OCI-LY1 (cell line): Measurements from ENCODE around the gene ATP11C.

Experiments
- H2AFZ ChIP-seq: fragments of 200-600 bp; sonication (generic), shearing (Covaris generic); 2 replicates; pipeline ENCODE4 v1.6.0; 2014; ENCODE audit warnings: antibody characterized with exemption, mild to moderate bottlenecking, low read length
- H3F3A ChIP-seq: fragments of 200-600 bp; sonication (generic), shearing (Covaris generic); 2 replicates; pipeline ENCODE4 v1.6.0; 2014; ENCODE audit warnings: mild to moderate bottlenecking, antibody characterized with exemption, low read length, moderate library complexity; ENCODE audit not compliant: insufficient read depth
- H3K27ac ChIP-seq: fragments of 200-600 bp; sonication (generic); 2 replicates; pipeline ENCODE4 v1.5.1; 2014; ENCODE audit warnings: low read length, mixed run types, mild to moderate bottlenecking, low read depth; ENCODE audit not compliant: poor library complexity, severe bottlenecking
- H3K27me3 ChIP-seq: fragments of 200-600 bp; sonication (generic); 2 replicates; pipeline ENCODE4 v1.6.0; 2014; ENCODE audit warnings: antibody characterized with exemption, mild to moderate bottlenecking, low read length, moderate library complexity; ENCODE audit not compliant: insufficient read depth
- H3K36me3 ChIP-seq: fragments of 200-600 bp; sonication (generic); 2 replicates; pipeline ENCODE4 v1.6.1; 2014; ENCODE audit warnings: mild to moderate bottlenecking, antibody characterized with exemption, low read length, moderate library complexity, mixed read lengths; ENCODE audit not compliant: insufficient read depth
- H3K4me1 ChIP-seq: fragments of 200-600 bp; sonication (generic); 2 replicates; pipeline ENCODE4 v1.5.1; 2014; ENCODE audit warnings: mild to moderate bottlenecking, low read length, moderate library complexity; ENCODE audit not compliant: insufficient read depth, severe bottlenecking
- H3K4me2 ChIP-seq: fragments of 200-600 bp; sonication (generic), shearing (Covaris generic); 2 replicates; pipeline ENCODE4 v1.6.1; 2014; ENCODE audit warnings: low read length
- H3K4me3 ChIP-seq: fragments of 200-600 bp; sonication (generic); 2 replicates; pipeline ENCODE4 v1.5.1; 2014; ENCODE audit warnings: low read length, low read depth, mild to moderate bottlenecking, mixed read lengths; ENCODE audit not compliant: poor library complexity, severe bottlenecking
- H3K79me2 ChIP-seq: fragments of 200-600 bp; shearing (Covaris generic); 2 replicates; pipeline ENCODE4 v1.6.1; 2016; ENCODE audit warnings: mixed run types, low read length, mixed read lengths; ENCODE audit not compliant: insufficient read depth
- H3K9ac ChIP-seq: fragments of 200-600 bp; sonication (generic), shearing (Covaris generic); 2 replicates; pipeline ENCODE4 v1.6.1; 2014; ENCODE audit warnings: mild to moderate bottlenecking, low read length, mixed read lengths
- H3K9me2 ChIP-seq: fragments of 200-600 bp; sonication (generic), shearing (Covaris generic); 2 replicates; pipeline ENCODE4 v1.6.1; 2014; ENCODE audit warnings: low read depth, mild to moderate bottlenecking, low read length, mixed read lengths
- H3K9me3 ChIP-seq: fragments of 200-600 bp; shearing (Covaris generic); 2 replicates; pipeline ENCODE4 v1.6.1; 2014; ENCODE audit warnings: low read length, mixed read lengths
- H4K20me1 ChIP-seq: fragments of 200-600 bp; sonication (generic), shearing (Covaris generic); 2 replicates; pipeline ENCODE4 v1.6.0; 2016; ENCODE audit warnings: mild to moderate bottlenecking, low read length; ENCODE audit not compliant: insufficient read depth
- EZH2 ChIP-seq: fragments of 200-600 bp; sonication (generic), shearing (Covaris generic); IDR thresholded peaks from 2 replicates; pipeline ENCODE4 v1.8.0; 2017; ENCODE audit warnings: borderline replicate concordance, mixed run types, mild to moderate bottlenecking, antibody characterized with exemption, low read length, moderate library complexity, mixed read lengths
- TF ChIP-seq, protein P1 (sequence below): fragments of 200-600 bp; sonication (generic), shearing (Covaris generic); IDR thresholded peaks from 2 replicates; pipeline ENCODE4 v1.5.1; 2017; ENCODE audit warnings: mild to moderate bottlenecking, antibody characterized with exemption, low read length, moderate library complexity, mixed read lengths

The ATP11C gene

DNA sequence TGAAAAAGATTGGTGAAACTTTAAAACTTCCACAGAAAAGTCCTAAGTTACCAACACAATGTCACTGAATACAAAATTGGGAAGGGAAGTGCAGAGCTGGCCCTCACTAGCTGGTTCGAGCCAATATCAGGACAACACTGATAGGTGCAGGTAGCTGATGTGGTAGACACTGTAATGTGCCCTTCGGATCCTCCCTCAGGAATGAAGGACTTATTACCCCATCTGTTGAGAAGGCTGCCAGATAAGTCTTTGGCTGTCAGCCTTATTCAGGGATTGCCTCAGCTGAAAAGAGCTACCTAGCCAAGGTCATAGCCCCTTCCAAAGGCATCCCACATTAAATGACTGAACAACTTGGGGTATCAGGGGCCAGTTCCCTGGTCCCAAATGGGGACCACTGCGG, 230.2 kb downstream of the ATP11C start:
- TF ChIP-seq, protein P1, sequence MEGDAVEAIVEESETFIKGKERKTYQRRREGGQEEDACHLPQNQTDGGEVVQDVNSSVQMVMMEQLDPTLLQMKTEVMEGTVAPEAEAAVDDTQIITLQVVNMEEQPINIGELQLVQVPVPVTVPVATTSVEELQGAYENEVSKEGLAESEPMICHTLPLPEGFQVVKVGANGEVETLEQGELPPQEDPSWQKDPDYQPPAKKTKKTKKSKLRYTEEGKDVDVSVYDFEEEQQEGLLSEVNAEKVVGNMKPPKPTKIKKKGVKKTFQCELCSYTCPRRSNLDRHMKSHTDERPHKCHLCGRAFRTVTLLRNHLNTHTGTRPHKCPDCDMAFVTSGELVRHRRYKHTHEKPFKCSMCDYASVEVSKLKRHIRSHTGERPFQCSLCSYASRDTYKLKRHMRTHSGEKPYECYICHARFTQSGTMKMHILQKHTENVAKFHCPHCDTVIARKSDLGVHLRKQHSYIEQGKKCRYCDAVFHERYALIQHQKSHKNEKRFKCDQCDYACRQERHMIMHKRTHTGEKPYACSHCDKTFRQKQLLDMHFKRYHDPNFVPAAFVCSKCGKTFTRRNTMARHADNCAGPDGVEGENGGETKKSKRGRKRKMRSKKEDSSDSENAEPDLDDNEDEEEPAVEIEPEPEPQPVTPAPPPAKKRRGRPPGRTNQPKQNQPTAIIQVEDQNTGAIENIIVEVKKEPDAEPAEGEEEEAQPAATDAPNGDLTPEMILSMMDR, result no peak
- no peak for TF ChIP-seq EZH2
- H3K9ac ChIP-seq, result no peak overlapping the region
- no peaks in the 10 kb centered on the region for H3K4me1 ChIP-seq
- H3K36me3 ChIP-seq, result no peaks in the 10 kb centered on the region
- H2AFZ ChIP-seq, result no peak overlapping the region
- no peak overlapping the region for H3K4me2 ChIP-seq
- no peaks in the 10 kb centered on the region for H3K79me2 ChIP-seq
- no peaks in the 10 kb centered on the region for H3K27me3 ChIP-seq
- H3F3A ChIP-seq, result no peaks in the 10 kb centered on the region
- no peaks in the 10 kb centered on the region for H3K9me2 ChIP-seq
- H3K9me3 ChIP-seq, result no peaks in the 10 kb centered on the region
- H3K4me3 ChIP-seq, result no peak overlapping the region
- no peaks in the 10 kb centered on the region for H4K20me1 ChIP-seq
- H3K27ac ChIP-seq, result no peak overlapping the region

- Histone ChIP-seq H3K9me3 (no peaks in the 10 kb centered on the region), H3K4me3 (no peak overlapping the region), H3K4me2 (no peak overlapping the region), H2AFZ (no peak overlapping the region), H3K4me1 (no peaks in the 10 kb centered on the region), H3K27me3 (no peaks in the 10 kb centered on the region), H4K20me1 (no peaks in the 10 kb centered on the region), H3F3A (no peaks in the 10 kb centered on the region), H3K79me2 (no peaks in the 10 kb centered on the region), H3K36me3 (no peaks in the 10 kb centered on the region), H3K9me2 (no peaks in the 10 kb centered on the region), H3K27ac (no peak overlapping the region), H3K9ac (no peak overlapping the region)
- TF ChIP-seq EZH2, result no peak
- TF ChIP-seq, protein P1, result no peak
Observed at GRCh38 chrX:139692908-139693307, 239.9 kb downstream of the ATP11C start.

- Histone ChIP-seq H3K9me3 (no peaks in the 10 kb centered on the region), H3K79me2 (no peaks in the 10 kb centered on the region), H4K20me1 (no peaks in the 10 kb centered on the region), H3K27ac (no peak overlapping the region), H3K4me1 (no peaks in the 10 kb centered on the region), H2AFZ (no peak overlapping the region), H3K27me3 (no peaks in the 10 kb centered on the region), H3K4me2 (no peak overlapping the region), H3K9ac (no peak overlapping the region), H3K36me3 (no peaks in the 10 kb centered on the region), H3F3A (no peaks in the 10 kb centered on the region), H3K9me2 (no peaks in the 10 kb centered on the region), H3K4me3 (no peak overlapping the region)
- TF ChIP-seq EZH2, result no peak
- TF ChIP-seq, protein P1, result no peak
Observed at GRCh38 chrX:139692506-139692849, 240.4 kb downstream of the ATP11C start.
